ENCODE results near the gene SPECC1.
"Not testable (repeated sequence)": the region's sequence is repeated elsewhere in the genome, so short reads cannot be mapped to it uniquely, and the experiment has no call there.

Gene SPECC1

DNA sequence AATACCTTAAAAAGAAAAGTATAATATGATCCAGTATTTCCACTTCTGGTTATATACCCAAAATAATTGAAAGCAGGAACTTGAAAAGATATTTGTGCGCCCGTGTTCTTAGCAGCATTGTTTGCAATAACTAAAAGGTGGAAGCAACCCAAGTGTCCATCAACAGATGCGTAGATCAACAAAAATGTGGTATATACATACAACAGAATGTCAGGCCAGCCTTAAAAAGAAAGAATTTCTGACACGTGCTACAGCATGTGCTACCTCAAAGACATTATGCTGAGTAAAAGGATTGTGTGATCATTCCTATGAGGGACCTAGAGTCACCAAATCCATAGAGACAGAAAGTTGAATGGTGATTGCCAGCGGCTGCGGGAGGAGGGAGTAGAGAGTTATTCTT, 133.1 kb downstream of the SPECC1 start:
- FAIRE-seq, result no peak

DNA sequence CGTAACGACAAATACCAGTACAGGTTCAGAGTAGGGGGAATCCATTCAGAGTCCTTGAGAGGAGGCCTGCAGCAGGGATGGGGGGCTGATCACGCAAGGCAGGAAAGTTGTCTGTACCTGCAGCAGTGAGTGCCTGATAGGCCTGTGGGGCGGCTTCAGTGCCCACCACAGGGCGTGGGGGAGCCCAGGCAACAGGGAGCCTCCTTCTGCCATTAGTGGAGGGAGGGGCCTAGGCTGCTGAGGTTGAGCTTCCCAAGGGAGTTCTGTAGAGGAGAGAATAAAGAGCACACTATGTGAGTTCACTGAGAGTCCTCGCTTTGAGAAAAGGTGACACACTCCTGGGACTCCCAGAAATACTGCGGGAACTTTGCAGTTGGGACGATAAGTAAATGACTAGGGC, 134.6 kb downstream of the SPECC1 start:
- FAIRE-seq, result no peak

DNA sequence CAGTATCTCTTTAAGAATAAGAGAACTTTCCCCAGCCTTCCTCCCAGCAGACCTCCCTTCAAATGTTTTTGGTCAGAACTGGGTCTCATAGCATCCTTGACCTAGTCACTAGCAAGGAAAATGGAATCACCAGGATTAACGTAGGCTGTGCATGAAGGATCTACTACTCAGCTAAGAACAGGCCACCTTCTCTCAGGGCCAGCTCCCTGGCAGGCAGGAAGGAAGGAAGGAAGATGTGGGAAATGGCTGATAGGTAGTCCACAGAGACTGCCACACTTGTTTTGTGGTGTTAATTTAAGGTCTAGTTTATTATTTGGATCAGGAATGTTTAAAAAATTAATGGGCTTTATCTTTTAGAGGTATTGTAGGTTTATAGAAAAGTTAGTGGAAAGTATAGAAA, 136.4 kb downstream of the SPECC1 start:
- FAIRE-seq, result no peak

DNA sequence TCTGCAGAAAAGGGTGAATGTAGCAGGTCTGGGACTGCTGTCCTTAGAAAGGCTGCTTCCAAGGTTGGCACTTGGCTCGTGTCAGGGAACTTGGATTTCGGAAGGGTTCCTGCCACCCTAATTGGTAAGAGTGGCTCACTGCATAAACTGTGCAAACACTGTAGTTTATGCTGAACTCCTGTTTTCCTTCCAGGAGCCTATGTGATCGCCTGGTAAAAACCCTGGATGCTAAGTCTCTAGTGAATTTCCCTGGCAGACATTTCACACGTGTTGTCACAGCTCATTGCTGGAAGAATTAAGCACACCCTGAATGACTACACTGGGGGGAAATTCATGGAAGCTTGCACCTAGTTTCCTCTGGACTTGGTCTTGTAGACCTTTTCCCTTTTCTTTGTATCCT, 140.1 kb downstream of the SPECC1 start:
- FAIRE-seq, result no peak

DNA sequence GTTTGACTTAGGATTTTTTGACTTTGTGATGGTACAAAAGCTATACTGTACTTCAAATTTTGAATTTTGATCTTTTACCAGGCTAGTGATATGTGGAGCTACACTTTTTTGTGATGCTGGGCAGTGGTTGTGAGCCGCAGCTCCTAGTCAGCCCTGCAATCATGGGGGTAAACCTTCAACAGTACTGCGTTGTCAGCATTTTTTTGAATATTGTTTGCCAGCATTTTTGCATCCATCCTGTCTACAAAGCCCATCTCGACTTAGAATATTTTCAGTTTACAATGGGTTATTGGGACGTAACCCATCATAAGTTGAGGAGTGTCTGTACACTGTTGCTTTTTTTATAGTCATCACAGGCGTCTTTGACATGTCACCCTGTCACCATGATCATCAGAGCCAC, 142.0 kb downstream of the SPECC1 start:
- FAIRE-seq, result no peak

DNA sequence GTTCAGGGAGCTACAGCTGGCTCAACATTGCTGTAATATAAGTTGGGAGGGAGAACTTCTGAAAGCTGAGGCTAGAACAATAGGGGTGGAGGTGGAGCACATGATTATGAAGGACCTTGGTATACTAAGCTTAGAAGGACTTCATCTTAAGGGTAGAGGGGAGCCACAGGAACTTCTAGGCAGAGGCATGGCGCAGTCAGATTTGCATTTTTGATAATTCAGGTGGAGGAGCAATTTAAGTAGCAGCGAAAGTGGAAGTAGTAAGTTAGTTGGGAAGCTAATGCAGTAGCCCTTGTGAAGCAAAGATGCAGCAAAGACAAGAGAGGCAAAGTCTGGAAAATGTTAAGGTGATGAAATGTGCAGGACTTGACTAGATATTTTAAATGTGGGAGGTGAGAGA, 144.1 kb downstream of the SPECC1 start:
- no peak for FAIRE-seq

DNA sequence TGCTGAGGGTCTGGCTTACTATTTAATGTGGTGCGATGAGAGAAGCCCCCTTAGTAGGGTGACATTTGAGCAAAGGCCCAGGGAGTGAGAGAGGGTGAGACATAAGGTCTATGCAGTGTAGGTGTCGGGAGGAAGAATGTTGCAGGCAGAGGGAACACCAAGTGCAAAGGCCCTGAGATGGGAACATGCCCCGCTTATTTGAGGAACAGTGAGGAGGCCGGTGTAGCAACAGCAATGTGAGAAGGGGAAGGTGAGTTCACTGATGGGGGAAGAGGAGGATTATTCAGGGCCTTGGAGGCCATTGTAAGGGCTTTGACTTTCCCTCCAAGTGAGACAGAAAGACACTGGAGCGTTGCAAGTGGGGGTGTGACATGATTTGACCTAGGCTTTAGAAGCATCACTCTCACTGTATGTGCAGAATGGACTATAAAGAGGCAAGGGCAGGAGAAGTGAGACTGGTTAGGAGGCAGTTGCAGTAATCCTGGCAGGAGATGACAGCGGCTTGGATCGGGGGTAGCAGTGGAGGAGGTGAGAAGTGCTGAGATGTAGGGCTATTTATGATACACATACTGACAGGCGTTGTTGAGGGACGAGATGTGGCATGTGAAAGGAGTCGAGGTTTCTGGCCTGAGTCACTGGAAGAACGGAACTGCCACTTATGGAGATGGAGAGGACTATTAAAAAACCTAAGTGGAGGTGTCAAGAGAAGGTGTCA, 145.3 kb downstream of the SPECC1 start:
- no peak for FAIRE-seq

DNA sequence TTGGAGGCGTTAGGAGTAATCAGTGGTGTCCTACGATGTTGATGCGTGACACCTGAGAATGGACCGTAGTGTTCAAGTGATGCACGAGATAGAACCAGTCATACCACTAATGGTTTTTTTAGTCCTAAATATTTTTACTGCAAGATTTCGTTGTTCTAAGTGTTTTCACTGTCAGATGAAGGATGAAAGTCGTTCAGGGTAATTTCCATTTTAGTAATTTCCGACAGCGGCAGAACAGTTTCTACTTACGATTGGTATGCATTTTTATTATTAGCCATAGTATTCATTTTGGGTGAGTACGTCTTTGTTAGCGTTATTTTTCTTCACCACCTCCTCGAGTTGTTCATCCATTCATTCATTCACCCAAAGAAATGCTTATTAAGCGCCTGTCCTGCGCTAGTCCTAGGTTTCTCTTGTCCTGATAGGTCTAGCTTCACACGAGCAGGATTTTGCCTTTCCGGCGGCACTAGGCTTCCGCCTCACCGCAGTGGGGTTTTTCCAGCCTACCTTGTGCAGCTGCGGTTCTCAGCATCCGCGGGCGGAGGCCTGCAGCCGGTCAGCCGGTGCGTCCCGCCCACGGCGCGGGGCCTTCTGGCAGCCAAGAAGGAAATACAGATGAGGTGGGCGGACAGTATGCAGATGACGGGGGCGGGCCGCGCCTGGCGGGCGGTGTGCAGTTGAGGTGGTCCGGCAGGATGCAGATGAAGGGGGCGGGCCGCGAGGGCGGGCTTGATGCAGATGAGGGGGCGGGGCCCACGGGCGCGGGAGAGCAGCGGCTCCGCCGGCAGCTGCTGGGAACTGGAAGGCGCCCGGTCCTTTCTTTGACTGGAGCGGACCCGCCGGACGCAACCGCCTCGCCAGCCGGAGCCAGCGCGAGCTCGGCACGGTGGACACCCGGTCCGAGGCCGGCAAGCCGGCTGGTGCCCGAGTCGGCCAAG, 146.4 kb downstream of the SPECC1 start:
- FAIRE-seq, result no peak

DNA sequence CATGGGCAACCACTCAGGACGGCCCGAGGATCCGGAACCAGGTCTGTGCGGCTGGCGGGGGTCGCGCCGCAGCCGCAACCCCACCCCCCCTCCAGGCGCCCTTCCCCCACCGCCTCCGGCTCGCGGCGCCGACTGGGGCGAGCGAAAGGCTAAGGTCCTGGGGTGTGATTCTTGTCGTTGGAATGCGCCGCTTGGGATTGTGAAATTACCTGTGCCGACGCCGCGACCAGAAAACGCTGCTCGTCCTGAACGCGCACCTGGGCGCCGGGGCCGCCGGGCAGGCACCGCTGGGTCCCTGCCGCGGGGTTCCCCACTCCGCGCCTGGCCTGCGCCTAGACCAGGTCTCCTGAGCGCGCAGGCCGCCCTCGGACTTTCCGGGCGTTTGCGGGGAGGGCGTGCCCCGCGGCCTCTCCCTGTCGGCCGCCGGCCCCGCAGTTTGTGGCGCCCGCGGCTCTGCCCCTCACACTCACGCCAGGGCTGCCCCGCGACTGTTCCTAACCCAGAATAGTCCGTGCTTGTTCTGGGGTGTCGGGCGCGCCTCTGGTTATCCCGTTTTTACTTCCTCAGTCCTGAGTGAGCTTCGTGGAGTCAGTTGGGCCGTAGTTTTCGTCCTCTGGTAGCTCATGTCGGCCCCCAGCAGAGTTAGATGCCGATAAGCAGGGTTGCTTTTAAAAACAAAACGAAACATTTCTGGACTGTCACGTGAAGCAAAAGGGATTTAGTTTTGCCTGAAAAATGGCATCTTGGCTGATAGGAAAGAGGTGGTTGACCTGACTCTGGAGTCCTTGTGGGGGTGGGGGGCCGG, 147.2 kb downstream of the SPECC1 start:
- FAIRE-seq, result no peak

DNA sequence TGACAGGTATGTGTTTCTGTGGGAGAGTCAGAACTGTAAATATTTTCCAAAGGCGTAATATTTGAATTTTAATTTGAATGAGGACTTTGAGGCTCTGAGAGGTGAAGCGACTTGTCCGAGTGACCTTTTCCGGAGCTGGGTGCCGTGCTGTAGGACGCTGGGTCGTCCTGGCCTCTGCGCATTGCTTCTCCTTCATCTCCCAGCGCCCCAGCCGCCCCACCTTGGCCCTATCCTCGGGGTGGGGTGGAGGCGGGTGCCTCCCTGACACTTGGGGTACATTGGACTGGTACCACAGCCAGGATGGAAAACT, 147.8 kb downstream of the SPECC1 start:
- no peak for FAIRE-seq

DNA sequence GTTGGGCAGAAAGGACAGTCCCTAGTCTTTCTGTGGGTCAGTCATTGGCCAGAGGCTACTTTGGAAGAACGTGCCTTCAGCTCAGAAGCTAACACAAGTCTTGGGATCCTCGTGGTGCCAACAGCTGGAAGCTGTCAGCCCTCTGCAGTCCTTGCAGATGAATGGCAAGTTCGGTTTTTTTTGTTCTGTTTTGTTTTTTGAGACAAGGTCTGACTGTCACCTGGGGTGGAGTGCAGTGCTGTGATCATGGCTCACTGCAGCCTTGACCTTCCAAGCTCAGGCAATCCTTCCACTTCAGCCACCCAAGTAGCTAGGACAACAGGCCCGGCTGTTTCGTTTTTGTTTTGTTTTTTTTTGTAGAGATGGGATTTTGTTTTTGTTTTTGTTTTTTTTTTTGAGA, 149.4 kb downstream of the SPECC1 start:
- no peak for FAIRE-seq

DNA sequence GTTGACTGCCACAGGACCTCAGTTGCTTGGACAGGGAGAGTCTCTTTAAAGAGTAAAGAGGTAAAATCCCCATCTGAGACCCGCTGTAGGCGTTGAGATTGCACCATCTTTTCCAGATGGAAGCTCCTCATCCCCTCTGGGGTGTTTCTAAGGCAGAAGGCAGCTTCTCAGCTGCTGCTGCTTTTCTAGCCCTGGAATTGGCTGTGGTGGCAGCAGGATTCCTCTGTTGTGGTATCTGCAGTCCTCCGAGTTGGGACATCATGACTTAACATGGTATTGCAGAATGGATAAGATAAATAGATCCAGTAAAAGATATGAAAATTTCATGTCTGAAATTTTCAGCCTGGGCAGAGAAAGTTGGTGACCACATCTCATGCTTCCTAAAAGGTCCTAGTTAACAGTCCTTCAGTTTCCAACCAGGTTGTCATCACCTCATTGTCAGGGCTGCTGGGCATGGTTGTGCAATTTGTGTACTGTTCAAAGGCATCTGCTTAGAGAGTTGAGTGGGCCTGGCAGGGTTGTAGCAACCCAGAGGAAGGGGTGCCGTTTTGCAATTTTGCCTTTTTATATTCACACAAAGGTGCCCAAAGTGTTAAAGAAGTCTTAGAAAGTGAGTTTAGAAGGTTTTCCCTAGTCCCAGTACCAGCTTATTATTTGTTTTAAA, 150.4 kb downstream of the SPECC1 start:
- FAIRE-seq, result no peak

DNA sequence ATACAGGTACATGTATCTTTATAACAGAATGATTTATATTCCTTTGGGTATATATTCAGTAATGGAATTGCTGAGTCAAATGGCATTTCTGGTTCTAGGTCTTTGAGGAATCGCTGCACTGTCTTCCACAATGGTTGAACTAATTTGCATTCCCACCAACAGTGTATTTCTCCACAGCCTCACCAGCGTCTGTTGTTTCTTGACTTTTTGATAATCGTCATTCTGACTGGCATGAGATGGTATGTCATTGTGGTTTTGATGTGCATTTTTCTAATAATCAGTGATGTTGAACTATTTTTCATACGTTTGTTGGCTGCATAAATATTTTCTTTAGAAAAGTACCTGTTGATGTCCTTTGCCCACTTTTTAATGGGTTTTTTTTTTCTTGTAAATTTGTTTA, 156.4 kb downstream of the SPECC1 start:
- not testable (repeated sequence) for FAIRE-seq

DNA sequence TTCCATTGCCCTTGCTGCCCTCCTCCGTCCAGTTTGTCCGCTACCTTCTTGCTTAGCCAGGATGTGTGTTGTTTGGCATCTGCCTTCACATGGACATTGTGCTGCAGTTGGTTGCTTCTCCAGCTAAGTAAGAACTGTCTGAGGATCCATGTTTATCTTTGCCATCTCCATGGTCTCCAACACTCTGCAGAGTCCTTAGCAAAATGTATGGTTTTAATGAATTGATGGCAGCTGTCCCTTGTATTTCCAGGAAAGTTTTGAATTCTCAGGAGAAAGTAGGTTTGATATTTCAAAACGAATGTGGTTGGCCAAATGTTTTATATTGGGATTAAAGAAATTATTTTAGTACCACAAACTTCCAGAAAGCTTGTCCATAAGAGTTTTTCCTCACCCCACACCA, 160.9 kb downstream of the SPECC1 start:
- no peak for FAIRE-seq

DNA sequence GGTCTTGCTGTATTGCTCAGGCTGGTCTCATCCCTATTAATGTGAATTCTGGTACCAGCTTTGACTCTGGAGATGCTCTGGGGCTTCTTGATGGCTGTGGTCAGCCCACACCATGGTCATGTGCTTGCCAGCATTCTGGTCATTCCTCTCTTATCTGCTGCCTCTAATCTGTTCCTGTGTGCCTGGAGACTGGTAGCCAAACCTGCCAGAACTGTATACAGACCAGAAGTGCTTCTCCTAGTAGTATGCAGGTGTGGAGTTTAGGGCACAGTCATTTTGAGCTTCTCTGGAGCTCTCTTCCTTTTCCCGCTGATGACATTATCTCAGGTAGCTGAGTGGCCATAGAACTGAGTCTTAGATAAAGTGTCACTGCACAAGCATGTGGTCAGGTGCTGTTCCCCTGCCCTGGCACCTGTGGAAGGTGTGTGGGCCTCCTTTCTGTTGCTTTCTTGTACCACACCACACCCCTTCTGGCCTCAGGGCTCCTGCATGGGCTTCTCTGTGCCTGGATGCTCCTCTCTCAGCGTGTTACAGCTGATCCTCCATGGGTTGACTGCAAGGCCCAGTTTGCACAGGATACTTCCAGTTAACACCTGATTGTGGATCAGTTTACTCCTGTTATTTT, 162.7 kb downstream of the SPECC1 start:
- FAIRE-seq, result no peak

DNA sequence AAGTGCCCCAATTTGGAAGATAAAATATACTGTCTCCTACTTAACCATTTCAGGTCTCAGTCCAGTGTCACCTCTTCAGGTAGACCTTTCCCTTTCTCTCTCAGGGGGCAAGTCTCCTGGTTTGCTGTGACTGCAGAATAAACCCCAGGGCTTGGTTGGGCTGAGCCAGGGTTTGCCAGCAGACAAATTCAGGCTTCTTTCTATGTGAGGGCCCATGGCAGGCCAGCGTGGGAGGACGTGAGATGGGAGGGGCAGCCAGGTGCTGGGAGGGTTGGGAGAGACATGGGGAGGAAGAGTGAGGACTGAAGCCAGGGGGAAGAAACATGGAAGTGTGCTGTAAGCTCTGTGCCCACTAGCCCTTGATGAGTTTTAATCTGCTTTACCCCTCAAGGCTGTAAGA, 163.2 kb downstream of the SPECC1 start:
- FAIRE-seq, result no peak

DNA sequence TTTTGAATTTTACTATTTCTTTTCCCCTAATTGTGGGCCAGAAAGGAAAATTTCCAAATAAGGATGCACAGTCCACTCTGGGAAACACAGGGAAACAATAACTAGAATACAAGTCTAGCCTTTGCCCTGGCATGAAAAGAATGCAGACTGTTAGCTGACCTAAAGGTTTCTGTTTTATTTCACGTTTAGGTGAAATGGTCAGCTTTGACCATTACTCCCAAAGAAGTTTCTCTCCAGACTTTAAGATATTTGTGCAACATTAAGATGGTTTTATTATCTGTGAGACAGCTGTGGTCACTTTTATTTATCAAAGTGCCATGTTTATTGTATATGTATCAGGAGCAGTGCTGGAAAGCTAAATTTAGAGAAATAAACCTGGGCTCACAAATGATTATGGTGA, 163.9 kb downstream of the SPECC1 start:
- no peak for FAIRE-seq

DNA sequence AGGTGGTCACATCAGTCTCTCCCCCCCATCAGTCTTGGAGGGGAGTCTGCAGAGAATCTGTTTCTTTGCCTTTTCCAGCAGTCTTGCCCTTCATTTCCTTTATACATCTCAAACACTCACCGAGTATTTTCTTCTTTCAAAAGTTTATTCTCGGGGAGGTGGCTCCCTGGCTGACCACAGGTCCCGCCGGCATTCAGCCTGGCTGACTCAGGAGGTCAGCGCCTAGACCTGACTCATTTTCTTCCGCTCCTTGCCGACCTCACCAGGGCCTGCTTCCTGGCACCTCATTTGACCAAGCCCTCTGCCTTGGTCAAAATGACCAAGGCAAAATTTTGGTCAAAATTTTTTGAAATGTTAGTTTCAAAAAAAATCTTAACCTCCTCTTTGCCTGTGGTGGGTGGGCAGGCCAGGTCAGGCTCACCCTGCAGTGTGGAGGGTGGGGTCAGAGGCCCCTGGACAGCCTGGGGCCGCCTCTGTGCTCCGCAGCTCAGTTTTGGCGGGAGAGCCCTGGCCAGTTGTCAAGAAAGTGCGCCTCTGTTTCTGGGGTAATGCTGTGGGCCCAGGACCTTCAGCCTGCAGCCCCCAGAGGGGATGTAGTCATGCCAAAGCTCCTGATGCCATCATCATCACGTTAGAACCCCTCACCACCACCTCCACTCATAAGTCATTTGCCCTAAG, 165.6 kb downstream of the SPECC1 start:
- no peak for FAIRE-seq

DNA sequence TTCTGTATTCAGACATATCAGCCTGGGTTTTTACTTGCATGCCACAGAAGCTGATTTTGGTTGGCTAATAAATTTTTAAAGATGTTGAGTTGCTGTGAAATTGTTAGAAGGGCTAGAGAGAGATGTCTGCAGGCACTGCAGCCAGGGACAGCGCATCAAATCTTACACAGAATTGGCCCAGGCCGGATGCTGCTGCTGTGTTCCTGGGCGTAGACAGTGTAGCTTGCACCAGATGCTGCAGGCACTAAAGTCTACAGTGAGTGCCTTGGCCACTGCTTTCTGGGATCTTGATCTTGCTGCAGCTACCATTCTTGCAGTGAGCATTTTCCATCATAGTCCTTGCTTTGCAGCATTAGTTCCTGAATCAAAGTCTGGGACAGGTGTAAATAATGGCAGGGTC, 169.9 kb downstream of the SPECC1 start:
- no peak for FAIRE-seq

DNA sequence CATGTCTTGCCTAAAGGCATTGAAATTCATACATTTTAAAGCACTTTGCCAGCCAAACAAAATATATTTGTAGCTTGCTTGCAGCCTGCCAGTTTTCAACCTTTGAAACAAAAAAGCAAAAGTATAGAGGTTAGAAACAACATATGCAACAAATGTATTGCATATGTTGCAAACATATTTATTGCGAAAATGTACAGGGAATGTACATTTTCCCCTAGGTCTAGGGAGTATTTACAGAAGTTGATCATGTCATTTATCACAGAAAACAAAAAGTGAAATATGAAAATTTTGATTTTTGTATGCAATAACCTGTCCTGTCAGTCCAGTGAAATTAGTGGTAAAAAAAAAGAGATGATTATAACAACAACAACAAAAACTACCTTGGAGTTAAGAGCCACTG, 171.5 kb downstream of the SPECC1 start:
- no peak for FAIRE-seq

DNA sequence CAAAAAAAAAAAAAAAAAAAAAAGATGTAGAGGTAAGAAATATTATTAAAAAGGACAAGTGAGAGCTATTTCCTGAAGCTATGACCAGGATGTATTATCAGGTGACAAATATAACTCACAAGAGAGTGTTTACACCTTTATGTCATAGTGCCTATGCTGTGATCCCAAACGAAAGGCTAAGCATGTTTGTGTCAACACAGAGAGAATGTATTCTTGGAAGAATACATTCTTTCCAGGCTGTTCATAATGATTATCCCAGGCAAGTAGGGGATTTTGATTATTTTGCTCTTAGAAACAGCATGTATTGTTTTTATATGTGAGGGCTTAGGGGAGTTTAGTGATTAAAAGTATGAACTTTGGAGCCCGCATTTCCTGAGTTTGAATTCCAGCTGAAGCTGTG, 175.0 kb downstream of the SPECC1 start:
- no peak for FAIRE-seq

DNA sequence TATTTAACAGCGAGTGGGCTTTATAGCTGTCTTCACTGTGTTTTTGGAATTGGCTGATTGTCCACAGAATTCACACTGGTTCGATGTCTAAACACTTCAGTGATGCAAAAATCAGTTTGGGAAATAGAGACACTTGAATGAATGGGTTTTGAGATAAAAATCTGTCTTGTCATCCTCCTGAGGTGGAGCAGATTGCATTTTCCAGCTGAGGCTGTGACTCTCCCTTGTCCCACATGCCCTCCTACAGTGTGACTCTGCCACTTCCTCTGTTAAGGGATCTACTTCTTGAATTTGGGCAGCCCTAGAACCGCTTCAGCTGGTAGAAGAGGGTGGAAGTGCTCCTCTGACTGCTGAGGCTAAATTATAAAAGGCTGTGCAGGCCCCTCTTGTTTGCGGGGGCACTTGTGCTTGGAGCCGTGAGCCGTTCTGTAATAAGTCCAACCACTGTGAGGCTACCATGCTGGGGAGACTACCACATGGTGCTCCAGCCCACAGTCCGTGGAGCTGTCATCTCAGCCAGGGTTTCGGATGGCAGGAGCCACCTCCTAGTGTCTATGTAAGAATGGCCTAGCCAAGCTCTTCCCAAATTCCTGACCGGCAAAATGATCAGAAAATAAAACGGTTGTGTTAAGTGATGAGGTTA, 175.9 kb downstream of the SPECC1 start:
- no peak for FAIRE-seq
